ENCODE results near the gene DDHD1.

- TF ChIP-seq POLR2A (IDR thresholded peaks at IDR 0.05) (no peak), CTCF (IDR thresholded peaks at IDR 0.05) (no peak)
Observed at GRCh38 chr14:53106768-53107167, 46.4 kb downstream of the DDHD1 start.

All from lower leg skin (tissue), 3 donors.